GM18519 (cell line): ENCODE results near the gene ONECUT3.
"Not testable (repeated sequence)": the region's sequence is repeated elsewhere in the genome, so short reads cannot be mapped to it uniquely, and the experiment has no call there.

Experiments
- ATAC-seq: cut with Tn5 transposase; IDR thresholded peaks from one replicate; pipeline ENCODE4 v1.9.1; 2021; ENCODE audit warnings: mild to moderate bottlenecking, moderate library complexity; ENCODE audit not compliant: unreplicated experiment, low FRiP score

ONECUT3 gene

GRCh38 chr19:1754636-1755466 lies 1.5 kb downstream of the ONECUT3 start:
- ATAC-seq, result no peak

DNA sequence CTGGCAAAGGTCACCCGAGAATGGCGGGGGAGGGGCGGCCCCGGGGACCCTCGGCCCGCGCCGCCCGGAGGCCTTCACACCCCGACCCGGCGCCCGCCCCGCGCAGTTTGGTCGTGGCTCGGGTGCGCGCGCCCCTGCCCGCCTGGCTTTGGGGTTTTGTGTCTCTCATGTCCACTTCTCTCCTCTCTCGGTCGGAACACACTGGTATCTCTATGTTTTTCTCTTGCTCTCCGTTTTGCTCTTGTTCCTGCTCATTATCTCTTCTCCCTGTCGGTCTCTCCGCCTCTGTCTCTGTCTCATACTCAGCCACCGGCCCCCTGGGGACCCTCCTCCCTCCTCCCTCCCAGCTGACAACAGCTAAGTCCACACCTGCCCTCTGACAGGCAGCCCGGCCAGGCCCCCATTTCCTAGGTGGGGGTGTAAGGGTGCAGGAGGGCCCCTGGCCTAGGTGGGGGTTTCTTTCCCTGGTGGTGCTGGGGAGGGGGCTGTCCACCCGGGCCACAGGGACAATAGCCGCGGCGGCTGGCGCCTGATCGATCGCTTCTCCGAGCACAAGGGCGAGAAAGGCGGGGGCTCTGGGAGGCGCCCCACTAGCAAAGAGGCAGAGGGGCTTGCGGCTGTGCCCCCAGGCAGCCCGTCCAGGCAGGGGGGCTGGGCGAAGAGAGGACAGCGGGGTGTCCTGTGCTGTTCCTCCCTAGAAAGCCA lies 2.3 kb downstream of the ONECUT3 start:
- ATAC-seq, result no peak

DNA sequence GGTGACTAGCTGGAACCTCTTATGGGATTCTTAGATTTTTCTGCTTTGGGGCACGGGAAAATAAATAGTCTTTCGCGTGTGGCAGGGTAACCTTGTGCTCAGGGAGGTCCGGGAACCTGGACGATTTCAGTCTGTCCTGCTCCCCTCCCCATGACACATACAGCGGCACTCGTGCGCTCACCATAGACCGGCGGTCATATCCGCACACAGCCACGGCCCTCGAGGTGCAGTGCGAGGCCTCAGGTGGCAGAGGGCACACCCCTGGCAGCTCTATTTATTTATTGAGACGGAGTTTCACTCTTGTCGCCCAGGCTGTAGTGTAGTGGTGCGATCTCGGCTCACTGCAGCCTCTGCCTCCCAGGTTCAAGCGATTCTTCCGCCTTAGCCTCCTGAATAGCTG lies 3.0 kb downstream of the ONECUT3 start:
- no peak for ATAC-seq

- ATAC-seq, result no peak
Measured at GRCh38 chr19:1756705-1757465, 3.6 kb downstream of the ONECUT3 start.

- no peak for ATAC-seq
Measured at GRCh38 chr19:1757468-1758230, 4.3 kb downstream of the ONECUT3 start.

- no peak for ATAC-seq
Measured at GRCh38 chr19:1758231-1758577, 4.9 kb downstream of the ONECUT3 start.

- ATAC-seq, result no peak
Measured at GRCh38 chr19:1758959-1759903, 5.9 kb downstream of the ONECUT3 start.

DNA sequence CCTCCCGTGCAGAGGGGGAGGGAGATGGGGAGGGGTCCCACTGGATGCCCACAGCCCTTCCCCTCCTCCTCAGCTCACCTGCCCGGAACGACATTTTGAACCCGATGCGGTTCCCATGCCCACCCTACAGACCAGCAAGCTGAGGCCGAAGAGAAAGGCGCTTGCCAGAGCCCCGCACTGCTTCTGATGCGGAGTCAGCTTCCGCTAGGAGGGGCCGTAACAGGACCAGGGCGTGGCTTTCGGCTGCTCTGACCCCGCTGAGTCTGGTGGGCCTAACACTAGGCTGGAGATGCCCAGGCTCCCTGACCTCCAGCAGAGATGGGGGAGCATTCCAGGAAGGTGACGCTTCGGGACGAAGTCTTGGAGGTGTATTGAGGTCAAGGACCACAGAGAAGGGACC lies 6.7 kb downstream of the ONECUT3 start:
- ATAC-seq, result no peak

GRCh38 chr19:1760786-1761527 lies 7.7 kb downstream of the ONECUT3 start:
- not testable (repeated sequence) for ATAC-seq

DNA sequence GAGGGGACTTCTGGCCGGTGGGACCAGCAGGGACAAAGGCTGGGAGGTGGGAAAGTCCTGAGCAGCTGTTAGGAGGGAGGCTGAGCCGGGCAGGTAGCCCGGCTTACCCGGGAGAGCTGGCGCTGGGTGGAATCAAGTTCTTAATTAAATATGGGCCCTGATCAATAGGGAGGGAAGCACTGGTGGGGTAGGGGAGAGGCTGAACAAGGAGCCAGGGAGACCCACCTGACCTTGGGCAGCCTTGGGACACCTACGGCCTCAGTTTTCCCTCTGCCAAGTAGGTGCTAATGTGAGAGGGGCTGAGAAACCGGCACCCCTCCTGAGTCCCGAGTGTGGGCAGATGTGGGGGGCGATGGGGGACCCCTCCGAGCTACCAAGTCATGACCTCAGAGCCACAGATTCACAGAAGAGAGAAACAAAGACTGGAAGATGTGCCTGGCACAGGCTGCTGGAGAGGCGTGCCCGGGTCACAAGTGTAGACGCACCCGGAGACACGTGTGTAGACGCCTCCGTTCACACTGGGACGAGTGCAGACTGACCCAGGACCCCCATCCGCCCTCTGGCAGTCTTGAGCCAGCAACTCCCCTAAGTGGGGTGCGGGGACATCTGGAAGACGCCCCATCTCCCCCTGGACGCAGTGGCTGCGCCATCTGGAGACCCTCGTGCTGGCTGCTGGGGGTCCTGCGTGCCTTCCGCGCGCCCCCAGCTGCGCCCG lies 8.4 kb downstream of the ONECUT3 start:
- no peak for ATAC-seq

DNA sequence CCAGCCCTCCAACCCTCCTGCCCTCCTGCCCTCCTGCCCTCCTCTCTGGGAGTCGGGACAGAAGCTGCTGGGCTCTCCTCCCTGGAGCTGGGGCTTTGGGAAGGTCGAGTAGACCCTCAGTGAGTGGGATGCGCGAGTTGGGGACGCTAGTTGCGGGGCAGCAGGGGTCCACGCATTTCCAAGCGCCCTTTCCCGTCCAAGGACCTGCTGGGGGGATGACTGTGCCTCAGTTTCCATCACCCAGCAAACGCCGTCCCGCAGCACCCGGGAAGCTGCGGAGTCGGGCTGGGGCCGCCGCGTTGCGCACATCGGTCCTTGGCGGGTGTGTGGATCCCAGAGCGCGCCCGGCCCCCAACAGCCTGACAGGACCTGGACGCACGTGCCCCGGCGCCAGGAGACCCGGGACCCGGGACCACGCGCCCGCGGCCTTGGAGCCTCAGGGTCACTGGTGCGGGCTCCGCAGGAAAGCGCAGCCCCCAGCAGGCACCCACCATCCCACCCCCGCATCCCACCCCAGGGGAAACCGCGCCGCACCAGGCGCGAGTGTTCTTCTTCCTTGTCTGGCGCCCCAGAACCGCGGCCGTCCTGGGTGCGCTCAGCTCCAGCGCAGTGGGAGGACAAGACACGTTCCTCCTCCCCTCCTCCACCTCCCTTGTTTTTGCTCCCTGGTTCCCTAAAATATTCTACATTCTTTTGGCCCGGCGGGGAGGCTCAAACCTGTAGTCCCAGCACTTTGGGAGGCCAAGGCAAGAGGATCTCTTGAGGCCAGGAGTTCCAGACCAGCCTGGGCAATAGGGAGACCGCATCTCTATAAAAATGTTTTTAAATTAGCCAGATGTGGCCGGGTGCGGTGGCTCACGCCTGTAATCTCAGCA lies 9.2 kb downstream of the ONECUT3 start:
- no peak for ATAC-seq

DNA sequence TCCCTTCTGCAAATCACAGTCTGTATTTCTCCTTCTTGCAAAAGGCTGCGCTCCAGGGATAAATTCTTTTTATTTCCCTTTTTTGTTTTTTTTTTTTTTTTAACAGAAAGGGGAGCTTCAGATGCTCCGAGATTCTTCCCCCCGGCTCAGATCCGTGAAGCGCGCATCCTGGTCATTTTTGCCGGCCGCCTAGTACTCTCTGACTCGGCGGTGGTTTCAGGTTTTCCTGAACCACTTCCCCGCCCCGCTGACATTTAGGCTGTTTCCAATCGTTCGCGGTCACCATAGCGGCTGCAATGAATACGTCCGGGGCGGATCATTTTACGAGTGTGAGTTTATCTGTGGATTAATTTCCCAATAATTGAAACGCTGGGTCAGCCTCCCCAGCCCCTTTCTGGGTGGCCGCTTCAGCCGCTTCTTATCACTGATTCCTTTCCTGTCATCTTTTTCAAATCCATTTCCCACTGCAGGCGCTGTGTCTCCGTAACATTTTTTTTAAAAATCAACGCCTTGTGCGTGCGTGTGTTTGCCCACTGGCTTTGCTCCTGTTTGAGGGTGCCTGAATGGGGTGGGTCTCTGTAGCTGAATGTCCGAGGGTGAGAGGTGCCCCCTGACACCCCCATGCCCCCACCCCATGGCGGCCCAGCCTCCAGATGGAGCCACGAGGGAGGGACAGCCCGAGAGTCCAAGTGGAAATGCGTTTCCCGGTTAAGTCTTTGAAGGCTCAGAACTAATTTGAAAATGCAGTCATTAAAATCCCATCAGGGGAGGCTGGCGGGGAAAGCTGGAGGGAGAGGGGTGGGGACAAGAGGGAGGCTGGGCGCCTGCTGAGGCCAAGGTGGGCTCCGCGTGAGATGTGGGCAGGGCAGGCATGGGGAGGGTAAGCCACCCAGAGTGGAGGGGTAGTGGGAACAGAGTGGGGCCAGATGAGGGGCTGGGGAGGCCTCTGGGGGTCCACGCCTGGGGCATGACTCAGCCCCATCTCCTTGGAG lies 10.6 kb downstream of the ONECUT3 start:
- ATAC-seq, result no peak

GRCh38 chr19:1764729-1765128 lies 11.4 kb downstream of the ONECUT3 start:
- ATAC-seq, result no peak

DNA sequence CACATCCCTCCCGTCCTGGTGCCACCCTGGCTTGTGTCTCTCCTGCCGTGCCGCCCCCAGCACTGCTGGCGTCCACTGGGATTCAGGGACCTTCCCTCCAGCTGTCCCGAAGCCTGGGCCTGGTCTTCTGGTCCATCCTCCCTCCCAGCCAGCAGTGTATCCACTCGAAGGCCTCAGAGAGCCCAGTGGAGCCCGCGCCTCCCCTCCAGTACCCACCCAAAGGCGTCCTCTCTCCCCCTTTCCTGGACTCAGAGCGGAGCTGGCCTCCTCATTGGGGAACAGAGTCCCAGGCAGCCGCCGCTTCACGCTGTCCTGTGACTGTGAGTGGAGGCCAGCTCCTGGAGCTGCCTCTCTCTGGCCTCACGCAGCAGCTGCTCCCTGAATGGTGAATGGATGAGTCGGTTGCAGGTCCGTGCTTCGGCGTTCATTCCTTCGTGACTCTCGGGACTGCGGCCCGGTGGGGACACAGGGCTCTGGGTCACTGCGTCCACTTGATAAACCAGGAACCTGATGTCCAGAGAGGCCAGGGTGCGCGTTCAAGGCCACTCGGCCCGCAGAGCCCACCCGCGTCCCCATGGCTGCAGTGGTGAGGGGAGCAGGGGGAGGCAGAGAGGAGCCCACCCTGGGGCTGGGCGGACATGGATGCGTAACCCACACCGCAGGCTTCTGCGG lies 12.1 kb downstream of the ONECUT3 start:
- ATAC-seq, result no peak
